ENCODE results near the gene FNDC4.

Gene FNDC4

DNA sequence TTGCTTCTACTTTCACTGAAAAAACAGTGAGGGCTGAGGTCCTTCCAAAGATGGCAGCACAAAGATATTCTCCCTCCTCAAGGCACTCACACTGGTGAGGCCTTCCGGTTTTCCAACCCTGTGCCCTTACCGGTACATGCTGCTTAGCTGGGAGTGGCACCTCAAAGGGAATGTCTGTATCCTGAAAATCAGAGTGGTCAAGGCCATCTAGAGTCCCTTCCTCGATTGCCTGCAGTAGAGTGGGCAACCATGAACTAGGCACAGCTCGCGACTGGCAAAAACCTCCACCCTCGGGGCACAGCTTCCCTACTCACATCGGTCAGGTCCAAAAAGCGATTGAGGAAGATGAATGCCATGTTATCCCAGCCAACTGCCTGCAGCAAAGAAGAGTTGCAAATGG, 49.4 kb downstream of the FNDC4 start:
- H3K4me3 ChIP-seq (ENCODE audit: low read depth, low read length), result no peak overlapping the region
- TF ChIP-seq, protein P1, sequence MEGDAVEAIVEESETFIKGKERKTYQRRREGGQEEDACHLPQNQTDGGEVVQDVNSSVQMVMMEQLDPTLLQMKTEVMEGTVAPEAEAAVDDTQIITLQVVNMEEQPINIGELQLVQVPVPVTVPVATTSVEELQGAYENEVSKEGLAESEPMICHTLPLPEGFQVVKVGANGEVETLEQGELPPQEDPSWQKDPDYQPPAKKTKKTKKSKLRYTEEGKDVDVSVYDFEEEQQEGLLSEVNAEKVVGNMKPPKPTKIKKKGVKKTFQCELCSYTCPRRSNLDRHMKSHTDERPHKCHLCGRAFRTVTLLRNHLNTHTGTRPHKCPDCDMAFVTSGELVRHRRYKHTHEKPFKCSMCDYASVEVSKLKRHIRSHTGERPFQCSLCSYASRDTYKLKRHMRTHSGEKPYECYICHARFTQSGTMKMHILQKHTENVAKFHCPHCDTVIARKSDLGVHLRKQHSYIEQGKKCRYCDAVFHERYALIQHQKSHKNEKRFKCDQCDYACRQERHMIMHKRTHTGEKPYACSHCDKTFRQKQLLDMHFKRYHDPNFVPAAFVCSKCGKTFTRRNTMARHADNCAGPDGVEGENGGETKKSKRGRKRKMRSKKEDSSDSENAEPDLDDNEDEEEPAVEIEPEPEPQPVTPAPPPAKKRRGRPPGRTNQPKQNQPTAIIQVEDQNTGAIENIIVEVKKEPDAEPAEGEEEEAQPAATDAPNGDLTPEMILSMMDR (IDR thresholded peaks at IDR 0.05; ENCODE audit: low read depth, low read length, missing control alignments), result no peak
- DNase-seq (ENCODE audit: low read depth), result no peak

- H3K4me3 ChIP-seq (ENCODE audit: low read depth, low read length), result no peak overlapping the region
- no peak for DNase-seq (ENCODE audit: low read depth)
- TF ChIP-seq, protein P1 (IDR thresholded peaks at IDR 0.05; ENCODE audit: low read depth, low read length, missing control alignments), result no peak
These were observed 49.8 kb downstream of the FNDC4 start for GRCh38 chr2:27445155-27445554.

GRCh38 chr2:27442920-27443282, 52.1 kb downstream of the FNDC4 start:
- no peak for DNase-seq (ENCODE audit: low read depth)
- no peak overlapping the region for H3K4me3 ChIP-seq (ENCODE audit: low read depth, low read length)
- TF ChIP-seq, protein P1 (IDR thresholded peaks at IDR 0.05; ENCODE audit: low read depth, low read length, missing control alignments), result no peak

DNA sequence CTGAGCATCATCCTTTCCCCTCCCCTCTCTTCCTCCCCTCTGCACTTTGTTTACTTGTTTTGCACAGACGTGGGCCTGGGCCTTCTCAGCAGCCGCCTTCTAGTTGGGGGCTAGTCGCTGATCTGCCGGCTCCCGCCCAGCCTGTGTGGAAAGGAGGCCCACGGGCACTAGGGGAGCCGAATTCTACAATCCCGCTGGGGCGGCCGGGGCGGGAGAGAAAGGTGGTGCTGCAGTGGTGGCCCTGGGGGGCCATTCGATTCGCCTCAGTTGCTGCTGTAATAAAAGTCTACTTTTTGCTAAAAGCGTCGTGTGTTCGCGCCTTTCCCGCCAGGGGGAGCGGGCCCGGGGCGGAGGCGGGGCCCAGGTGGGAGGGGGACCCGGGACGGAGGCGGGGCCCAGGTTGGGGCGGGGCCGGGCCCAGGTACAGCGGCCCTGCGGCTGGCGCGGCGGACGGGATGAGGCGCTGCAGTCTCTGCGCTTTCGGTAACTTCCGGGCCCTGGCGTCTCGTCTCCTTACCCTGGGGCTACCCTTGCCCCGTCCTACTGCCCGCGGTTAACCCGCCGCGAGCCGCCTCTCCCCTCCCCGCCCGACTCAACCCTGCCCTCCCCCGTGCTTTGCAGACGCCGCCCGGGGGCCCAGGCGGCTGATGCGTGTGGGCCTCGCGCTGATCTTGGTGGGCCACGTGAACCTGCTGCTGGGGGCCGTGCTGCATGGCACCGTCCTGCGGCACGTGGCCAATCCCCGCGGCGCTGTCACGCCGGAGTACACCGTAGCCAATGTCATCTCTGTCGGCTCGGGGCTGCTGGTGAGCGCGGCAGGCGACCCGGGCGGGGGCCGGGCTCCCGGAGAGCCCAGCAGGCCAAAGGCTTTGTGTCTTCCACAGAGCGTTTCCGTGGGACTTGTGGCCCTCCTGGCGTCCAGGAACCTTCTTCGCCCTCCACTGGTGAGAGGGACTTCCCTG, 52.8 kb downstream of the FNDC4 start, which contains the start of gene KRTCAP3:
TSS of gene KRTCAP3 (plus strand) at position 424 of the 962 bp plus-strand sequence. CDS start at position 456, 32 bp downstream.
- DNase-seq (ENCODE audit: low read depth), result no peak
- TF ChIP-seq, protein P1 (IDR thresholded peaks at IDR 0.05; ENCODE audit: low read depth, low read length, missing control alignments), result no peak
- H3K4me3 ChIP-seq (ENCODE audit: low read depth, low read length), result no peak within 1 kb of the TSS

Data from GM12864 (cell line).